GM12878 (cell line): ENCODE data around the gene STEAP1B. TPM values are rescaled to one million over a fixed set of nuclear protein-coding genes. Genes with fewer than 3 reads are reported as not detected.

Experiments
- ATAC-seq: fragments of 200-7000 bp; cut with Tn5 transposase; 3 replicates; pipeline ENCODE4 v1.9.1; 2020; ENCODE audit warnings: mild to moderate bottlenecking, moderate library complexity
- BruUV-seq: library from RNA; stranded (reverse); fragments of 400-500 nt; replicated peaks from 2 replicates; lab custom pipeline; 2021; lab: Mats Ljungman, UMichigan
- CTCF ChIA-PET: fragments of 300-600 bp; sonication (Branson Sonifier 250); formaldehyde crosslinking; extraction: SDS; loops from one replicate; lab custom pipeline; 2021; ENCODE audit warnings: inconsistent platforms; lab: Yijun Ruan, JAX
- POLR2A ChIA-PET: fragments of 350-600 bp; formaldehyde crosslinking; extraction: SDS; loops from one replicate; lab custom pipeline; 2021; ENCODE audit warnings: inconsistent platforms; lab: Charles Lee
- RAD21 ChIA-PET: fragments of 300-600 bp; sonication (Branson Sonifier 250); formaldehyde crosslinking; loops from one replicate; lab custom pipeline; 2023; ENCODE audit warnings: antibody characterized with exemption; ENCODE audit not compliant: unreplicated experiment; lab: Charles Lee
- SMC1A ChIA-PET: fragments of 300-600 bp; sonication (Branson Sonifier 250); formaldehyde crosslinking; loops from one replicate; lab custom pipeline; 2023; ENCODE audit not compliant: unreplicated experiment, uncharacterized antibody; lab: Charles Lee
- DNase-seq: peaks from one replicate; pipeline ENCODE4 v3.0.0-alpha.2; 2011; ENCODE audit warnings: low read depth, low spot score
- FAIRE-seq: peaks from 3 replicates; lab custom pipeline; 2011; peaks lifted over from hg19 to GRCh38; lab: Jason Lieb, UNC
- H2AFZ ChIP-seq: 2 replicates; pipeline ENCODE4 v1.6.0; 2011; ENCODE audit warnings: low read depth, low read length, control low read depth; ENCODE audit not compliant: control insufficient read depth
- H3K27ac ChIP-seq: 2 replicates; pipeline ENCODE4 v1.5.1; 2011; ENCODE audit warnings: control low read depth; ENCODE audit not compliant: control insufficient read depth, insufficient read depth
- H3K27me3 ChIP-seq, 2 experiments: replicated peaks in 1 of 2; 2 replicates each; pipeline versions ENCODE4 v1.6.0 to v1.6.1; 2011; ENCODE audit warnings: low read length in 1 of 2; ENCODE audit not compliant: control insufficient read depth in 2 of 2, insufficient read depth in 2 of 2
- H3K36me3 ChIP-seq, 2 experiments: 2 replicates each; pipeline ENCODE4 v1.5.1; 2011; ENCODE audit warnings: low read length in 1 of 2; ENCODE audit not compliant: control insufficient read depth in 2 of 2, insufficient read depth in 2 of 2
- H3K4me1 ChIP-seq: 2 replicates; pipeline ENCODE4 v1.6.1; 2011; ENCODE audit warnings: mild to moderate bottlenecking, low read length, moderate library complexity, mixed read lengths; ENCODE audit not compliant: control insufficient read depth, insufficient read depth
- H3K4me2 ChIP-seq: 2 replicates; pipeline ENCODE4 v1.6.0; 2011; ENCODE audit warnings: control low read depth; ENCODE audit not compliant: control insufficient read depth, insufficient read depth
- H3K4me3 ChIP-seq: fragments of 200-600 bp; sonication (generic); 2 replicates; pipeline ENCODE4 v1.5.1; 2016
- H3K79me2 ChIP-seq: 2 replicates; pipeline ENCODE4 v1.6.0; 2011; ENCODE audit warnings: low read length; ENCODE audit not compliant: control insufficient read depth, insufficient read depth
- H3K9ac ChIP-seq: 2 replicates; pipeline ENCODE4 v1.8.0; 2011; ENCODE audit warnings: low read length, control low read depth, mixed read lengths; ENCODE audit not compliant: control insufficient read depth, insufficient read depth
- H3K9me3 ChIP-seq: replicated peaks from 3 replicates; pipeline ENCODE4 v1.5.1; 2011; ENCODE audit warnings: mild to moderate bottlenecking, low read length; ENCODE audit not compliant: control insufficient read depth, insufficient read depth
- H4K20me1 ChIP-seq: 2 replicates; pipeline ENCODE4 v1.6.0; 2011; ENCODE audit not compliant: control insufficient read depth, insufficient read depth
- ASH2L ChIP-seq: fragments of 300-600, 200-600 bp; sonication (generic); IDR thresholded peaks from 2 replicates; pipeline ENCODE4 v1.6.1; 2017; ENCODE audit warnings: low read depth, mild to moderate bottlenecking, borderline replicate concordance
- BCLAF1 ChIP-seq: fragments of 450-650 bp; IDR thresholded peaks from 2 replicates; pipeline ENCODE4 v1.6.1; 2017; ENCODE audit warnings: antibody characterized with exemption, mild to moderate bottlenecking, moderate library complexity
- CHD1 ChIP-seq: IDR thresholded peaks from 2 replicates; pipeline ENCODE4 v1.6.1; 2012; ENCODE audit warnings: low read depth, low read length, improper control_type of control experiment
- CREB1 ChIP-seq: IDR thresholded peaks from 2 replicates; pipeline ENCODE4 v1.6.1; 2012; ENCODE audit warnings: low read depth, mild to moderate bottlenecking, inconsistent platforms
- E4F1 ChIP-seq: fragments of 450-650 bp; IDR thresholded peaks from 2 replicates; pipeline ENCODE4 v1.6.1; 2018; ENCODE audit warnings: borderline replicate concordance, mild to moderate bottlenecking; ENCODE audit not compliant: partially characterized antibody
- JUND ChIP-seq: IDR thresholded peaks from 2 replicates; pipeline ENCODE4 v1.6.1; 2012; ENCODE audit warnings: low read depth, mild to moderate bottlenecking, low read length, improper control_type of control experiment, moderate library complexity
- POLR2A ChIP-seq: IDR thresholded peaks from 2 replicates; pipeline ENCODE4 v1.6.1; 2011; ENCODE audit warnings: low read depth, mild to moderate bottlenecking, low read length
- POU2F2 ChIP-seq: IDR thresholded peaks from 3 replicates; pipeline ENCODE4 v1.6.1; 2011; ENCODE audit warnings: low read depth, mild to moderate bottlenecking, low read length, borderline replicate concordance
- STAT1 ChIP-seq: fragments of 450-650 bp; conservative IDR thresholded peaks from 2 replicates; pipeline ENCODE4 v1.6.1; 2014; ENCODE audit warnings: antibody characterized with exemption, mild to moderate bottlenecking
- TCF7 ChIP-seq: IDR thresholded peaks from 2 replicates; pipeline ENCODE4 v1.6.1; 2014; ENCODE audit warnings: antibody characterized with exemption, borderline replicate concordance
- WGBS: methylation state at CpG from one replicate; pipeline ENCODE4 v1.1.6; 2016; ENCODE audit warnings: low lambda C conversion rate; ENCODE audit not compliant: insufficient replicate concordance, insufficient coverage; ENCODE audit errors: missing lambda C conversion rate; 5-methylcytosine and 5-hydroxymethylcytosine counted together
- in situ Hi-C: fragments of 300-500 bp; cut with MboI; formaldehyde crosslinking; loops from 9 replicates; pipeline ENCODE4 v1.14.3; 2018; ENCODE audit warnings: mixed read lengths
- intact Hi-C: fragments of 100-400 bp; cut with micrococcal nuclease; formaldehyde crosslinking; loops from one replicate; pipeline ENCODE4 v1.14.2; 2022; ENCODE audit not compliant: unreplicated experiment
- polyA plus RNA-seq, 11 experiments: library from polyadenylated mRNA; depleted of rRNA in 4 of 11; unstranded in 6 of 11; stranded (reverse) in 5 of 11; fragments of >200 nt; fragmentation: Nextera tagmentation in 4 of 11; fragmentation: Illumina TruSeq in 1 of 11; extraction: Ambion mirVana in 4 of 11; extraction: Trizol in 1 of 11; gene quantifications; 1 replicate in 1 of 11; 2 replicates in 10 of 11; pipeline versions ENCODE4 v1.2.1 to v1.2.3, GENCODE V29; 2011 to 2016; ENCODE audit warnings: inconsistent platforms in 2 of 11, missing spikeins in 2 of 11, low read depth in 1 of 11
- total RNA-seq, 4 experiments: library from RNA; depleted of rRNA in 3 of 4; stranded (reverse); fragments of >200 nt in 3 of 4; fragmentation: Illumina TruSeq in 1 of 4; extraction: Trizol in 1 of 4; gene quantifications; 2 replicates each; pipeline versions ENCODE4 v1.2.1 to v1.2.3, GENCODE V29; 2013 to 2021
- TF ChIP-seq, protein P1 (sequence below): fragments of 450-650 bp; IDR thresholded peaks from 2 replicates; pipeline ENCODE4 v1.6.1; 2016; ENCODE audit warnings: mild to moderate bottlenecking, moderate library complexity, borderline replicate concordance
- TF ChIP-seq, protein P2 (sequence below): IDR thresholded peaks from 2 replicates; pipeline ENCODE4 v1.6.1; 2012; ENCODE audit warnings: low read depth, low read length, improper control_type of control experiment

The STEAP1B gene
- total and polyA plus RNA-seq, 10 of the 15 experiments (the other 5 are each of a cell fraction or from before 2014, with no cell fraction given): 0.14 TPM; not detected in 9

GRCh38 chr7:22445140-22445743 lies 54.7 kb downstream of the STEAP1B start:
- H3K9me3 ChIP-seq: no peaks in the 10 kb centered on the region
- no TSS peak for BruUV-seq
- RAD21 ChIA-PET: interaction anchor here (1.0 to 3.6 kb wide), 9 partner anchors 10 to 335 kb away, joined by 3 to 13 read pairs (median 4); no protein-coding TSS in a partner anchor
- H2AFZ ChIP-seq: peak overlapping the region; percentile 62
- H3K4me1 ChIP-seq: peaks cover 42% of the 10 kb centered on the region
- intact Hi-C loops: loop anchor here (5.0 to 10.0 kb wide), 3 partner anchors 43 to 500 kb away; partner anchors contain the start of gene CDCA7L
- SMC1A ChIA-PET: interaction anchor here (0.6 to 3.6 kb wide), 16 partner anchors 8 to 335 kb away, joined by 3 to 38 read pairs (median 4); no protein-coding TSS in a partner anchor
- H3K27ac ChIP-seq: peak overlapping the region; percentile 67
- no peak for DNase-seq
- no peak overlapping the region for H3K4me3 ChIP-seq
- H3K36me3 ChIP-seq: no peaks in the 10 kb centered on the region
- POLR2A ChIA-PET: interaction anchor here (0.7 to 1.1 kb wide), 4 partner anchors 9 to 1150 kb away, joined by 3 to 4 read pairs (median 3); no protein-coding TSS in a partner anchor
- no peaks in the 10 kb centered on the region for H4K20me1 ChIP-seq
- in situ Hi-C loops: no loop called here
- H3K4me2 ChIP-seq: peak overlapping the region; percentile 68
- peak overlapping the region; percentile 8 for H3K9ac ChIP-seq
- no peaks in the 10 kb centered on the region for H3K27me3 ChIP-seq
- no peaks in the 10 kb centered on the region for H3K79me2 ChIP-seq
- peak; percentile 49 for FAIRE-seq
- peak; percentile 35 for ATAC-seq
- WGBS: 16% methylated on average over 14 of the region's 14 CpGs
- CTCF ChIA-PET: interaction anchor here (0.6 to 3.0 kb wide), 10 partner anchors 10 to 1251 kb away, joined by 3 to 21 read pairs (median 3); no protein-coding TSS in a partner anchor
- no peak for TF ChIP-seq BCLAF1
- no peak for TF ChIP-seq POLR2A
- no peak for TF ChIP-seq STAT1
- TF ChIP-seq JUND: no peak
- no peak for TF ChIP-seq CHD1
- TF ChIP-seq CREB1: 0 out of 2 replicates have a peak, but pooled peaks have one; percentile 0
- TF ChIP-seq TCF7: no peak; the same call in 1 of the 2 replicates
- no peak for TF ChIP-seq ASH2L
- TF ChIP-seq, protein P1, sequence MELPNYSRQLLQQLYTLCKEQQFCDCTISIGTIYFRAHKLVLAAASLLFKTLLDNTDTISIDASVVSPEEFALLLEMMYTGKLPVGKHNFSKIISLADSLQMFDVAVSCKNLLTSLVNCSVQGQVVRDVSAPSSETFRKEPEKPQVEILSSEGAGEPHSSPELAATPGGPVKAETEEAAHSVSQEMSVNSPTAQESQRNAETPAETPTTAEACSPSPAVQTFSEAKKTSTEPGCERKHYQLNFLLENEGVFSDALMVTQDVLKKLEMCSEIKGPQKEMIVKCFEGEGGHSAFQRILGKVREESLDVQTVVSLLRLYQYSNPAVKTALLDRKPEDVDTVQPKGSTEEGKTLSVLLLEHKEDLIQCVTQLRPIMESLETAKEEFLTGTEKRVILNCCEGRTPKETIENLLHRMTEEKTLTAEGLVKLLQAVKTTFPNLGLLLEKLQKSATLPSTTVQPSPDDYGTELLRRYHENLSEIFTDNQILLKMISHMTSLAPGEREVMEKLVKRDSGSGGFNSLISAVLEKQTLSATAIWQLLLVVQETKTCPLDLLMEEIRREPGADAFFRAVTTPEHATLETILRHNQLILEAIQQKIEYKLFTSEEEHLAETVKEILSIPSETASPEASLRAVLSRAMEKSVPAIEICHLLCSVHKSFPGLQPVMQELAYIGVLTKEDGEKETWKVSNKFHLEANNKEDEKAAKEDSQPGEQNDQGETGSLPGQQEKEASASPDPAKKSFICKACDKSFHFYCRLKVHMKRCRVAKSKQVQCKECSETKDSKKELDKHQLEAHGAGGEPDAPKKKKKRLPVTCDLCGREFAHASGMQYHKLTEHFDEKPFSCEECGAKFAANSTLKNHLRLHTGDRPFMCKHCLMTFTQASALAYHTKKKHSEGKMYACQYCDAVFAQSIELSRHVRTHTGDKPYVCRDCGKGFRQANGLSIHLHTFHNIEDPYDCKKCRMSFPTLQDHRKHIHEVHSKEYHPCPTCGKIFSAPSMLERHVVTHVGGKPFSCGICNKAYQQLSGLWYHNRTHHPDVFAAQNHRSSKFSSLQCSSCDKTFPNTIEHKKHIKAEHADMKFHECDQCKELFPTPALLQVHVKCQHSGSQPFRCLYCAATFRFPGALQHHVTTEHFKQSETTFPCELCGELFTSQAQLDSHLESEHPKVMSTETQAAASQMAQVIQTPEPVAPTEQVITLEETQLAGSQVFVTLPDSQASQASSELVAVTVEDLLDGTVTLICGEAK: no peak
- TF ChIP-seq POU2F2: no peak
- TF ChIP-seq, protein P2, sequence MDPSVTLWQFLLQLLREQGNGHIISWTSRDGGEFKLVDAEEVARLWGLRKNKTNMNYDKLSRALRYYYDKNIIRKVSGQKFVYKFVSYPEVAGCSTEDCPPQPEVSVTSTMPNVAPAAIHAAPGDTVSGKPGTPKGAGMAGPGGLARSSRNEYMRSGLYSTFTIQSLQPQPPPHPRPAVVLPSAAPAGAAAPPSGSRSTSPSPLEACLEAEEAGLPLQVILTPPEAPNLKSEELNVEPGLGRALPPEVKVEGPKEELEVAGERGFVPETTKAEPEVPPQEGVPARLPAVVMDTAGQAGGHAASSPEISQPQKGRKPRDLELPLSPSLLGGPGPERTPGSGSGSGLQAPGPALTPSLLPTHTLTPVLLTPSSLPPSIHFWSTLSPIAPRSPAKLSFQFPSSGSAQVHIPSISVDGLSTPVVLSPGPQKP: no peak
- no peak for TF ChIP-seq E4F1
